Keratinocyte (primary cell): ENCODE measurements around the gene EMB.
"Not testable (repeated sequence)": the region's sequence is repeated elsewhere in the genome, so short reads cannot be mapped to it uniquely, and the experiment has no call there.

Experiments used
- EZH2 ChIP-seq: IDR thresholded peaks from one replicate; pipeline ENCODE4 v1.6.1; 2012; ENCODE audit warnings: inconsistent platforms, mild to moderate bottlenecking, low read length, moderate library complexity
- TF ChIP-seq, protein P1 (sequence below), 3 experiments: IDR thresholded peaks in 1 of 3; conservative IDR thresholded peaks in 1 of 3; optimal IDR thresholded peaks in 1 of 3; 2 replicates in 2 of 3; 3 replicates in 1 of 3; pipeline versions ENCODE3 to v1.5.1; 2011; ENCODE audit warnings: low read length in 3 of 3, mild to moderate bottlenecking in 3 of 3, moderate library complexity in 2 of 3, control low read depth in 1 of 3, inconsistent platforms in 1 of 3; ENCODE audit not compliant: insufficient read depth in 2 of 3; ENCODE audit errors: extremely low read depth in 1 of 3

DNA sequence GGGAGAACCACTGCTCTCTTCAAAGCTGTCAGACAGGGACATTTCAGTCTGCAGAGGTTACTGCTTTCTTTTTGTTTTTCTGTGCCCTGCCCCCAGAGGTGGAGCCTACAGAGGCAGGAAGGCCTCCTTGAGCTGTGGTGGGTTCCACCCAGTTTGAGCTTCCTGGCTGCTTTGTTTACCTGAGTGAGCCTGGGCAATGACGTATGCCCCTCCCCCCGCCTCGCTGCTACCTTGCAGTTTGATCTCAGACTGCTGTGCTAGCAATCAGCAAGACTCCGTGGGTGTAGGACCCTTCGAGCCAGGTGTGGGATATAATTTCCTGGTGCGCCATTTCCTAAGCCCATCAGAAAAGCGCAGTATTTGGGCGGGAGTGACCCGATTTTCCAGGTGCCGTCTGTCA, 48.4 kb upstream of the EMB start:
- TF ChIP-seq, protein P1, sequence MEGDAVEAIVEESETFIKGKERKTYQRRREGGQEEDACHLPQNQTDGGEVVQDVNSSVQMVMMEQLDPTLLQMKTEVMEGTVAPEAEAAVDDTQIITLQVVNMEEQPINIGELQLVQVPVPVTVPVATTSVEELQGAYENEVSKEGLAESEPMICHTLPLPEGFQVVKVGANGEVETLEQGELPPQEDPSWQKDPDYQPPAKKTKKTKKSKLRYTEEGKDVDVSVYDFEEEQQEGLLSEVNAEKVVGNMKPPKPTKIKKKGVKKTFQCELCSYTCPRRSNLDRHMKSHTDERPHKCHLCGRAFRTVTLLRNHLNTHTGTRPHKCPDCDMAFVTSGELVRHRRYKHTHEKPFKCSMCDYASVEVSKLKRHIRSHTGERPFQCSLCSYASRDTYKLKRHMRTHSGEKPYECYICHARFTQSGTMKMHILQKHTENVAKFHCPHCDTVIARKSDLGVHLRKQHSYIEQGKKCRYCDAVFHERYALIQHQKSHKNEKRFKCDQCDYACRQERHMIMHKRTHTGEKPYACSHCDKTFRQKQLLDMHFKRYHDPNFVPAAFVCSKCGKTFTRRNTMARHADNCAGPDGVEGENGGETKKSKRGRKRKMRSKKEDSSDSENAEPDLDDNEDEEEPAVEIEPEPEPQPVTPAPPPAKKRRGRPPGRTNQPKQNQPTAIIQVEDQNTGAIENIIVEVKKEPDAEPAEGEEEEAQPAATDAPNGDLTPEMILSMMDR (optimal IDR thresholded peaks at IDR 0.05 in 1 of 3, IDR thresholded peaks at IDR 0.05 in 1 of 3, conservative IDR thresholded peaks at IDR 0.05 in 1 of 3; ENCODE audit: extremely low read depth in 1 of 3, insufficient read depth in 2 of 3, low read length in 3 of 3) = not testable (repeated sequence)
- TF ChIP-seq EZH2 = not testable (repeated sequence)
